ENCODE results near the gene VSX1.

DNA sequence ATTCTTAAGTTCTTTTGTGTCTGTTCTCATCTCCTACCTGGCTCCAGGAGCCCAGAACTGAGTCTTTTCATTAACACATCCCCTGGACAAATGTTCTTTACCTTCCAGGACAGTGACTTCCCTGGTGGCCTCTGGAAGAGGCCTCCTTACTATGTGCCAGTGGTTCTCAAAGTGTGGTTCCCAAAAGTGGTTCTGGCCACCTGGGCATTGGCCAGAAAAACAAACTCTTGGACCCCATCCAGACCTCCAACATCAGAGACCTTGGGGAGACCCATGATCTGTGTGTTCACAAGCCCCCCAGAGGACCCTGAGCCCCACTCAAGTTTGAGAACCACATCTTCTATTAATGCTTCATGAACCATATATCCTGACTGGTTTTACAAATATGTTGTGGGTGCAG lies 7.2 kb upstream of the VSX1 start:
- TF ChIP-seq, protein P1, sequence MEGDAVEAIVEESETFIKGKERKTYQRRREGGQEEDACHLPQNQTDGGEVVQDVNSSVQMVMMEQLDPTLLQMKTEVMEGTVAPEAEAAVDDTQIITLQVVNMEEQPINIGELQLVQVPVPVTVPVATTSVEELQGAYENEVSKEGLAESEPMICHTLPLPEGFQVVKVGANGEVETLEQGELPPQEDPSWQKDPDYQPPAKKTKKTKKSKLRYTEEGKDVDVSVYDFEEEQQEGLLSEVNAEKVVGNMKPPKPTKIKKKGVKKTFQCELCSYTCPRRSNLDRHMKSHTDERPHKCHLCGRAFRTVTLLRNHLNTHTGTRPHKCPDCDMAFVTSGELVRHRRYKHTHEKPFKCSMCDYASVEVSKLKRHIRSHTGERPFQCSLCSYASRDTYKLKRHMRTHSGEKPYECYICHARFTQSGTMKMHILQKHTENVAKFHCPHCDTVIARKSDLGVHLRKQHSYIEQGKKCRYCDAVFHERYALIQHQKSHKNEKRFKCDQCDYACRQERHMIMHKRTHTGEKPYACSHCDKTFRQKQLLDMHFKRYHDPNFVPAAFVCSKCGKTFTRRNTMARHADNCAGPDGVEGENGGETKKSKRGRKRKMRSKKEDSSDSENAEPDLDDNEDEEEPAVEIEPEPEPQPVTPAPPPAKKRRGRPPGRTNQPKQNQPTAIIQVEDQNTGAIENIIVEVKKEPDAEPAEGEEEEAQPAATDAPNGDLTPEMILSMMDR (IDR thresholded peaks at IDR 0.05; ENCODE audit: poor library complexity, severe bottlenecking): no peak
- no peak for TF ChIP-seq EZH2 (IDR thresholded peaks at IDR 0.05; ENCODE audit: borderline replicate concordance, insufficient read depth, low read length, poor library complexity, severe bottlenecking)
- TF ChIP-seq POLR2AphosphoS5 (IDR thresholded peaks at IDR 0.05): no peak
- TF ChIP-seq SMC3 (conservative IDR thresholded peaks at IDR 0.05; ENCODE audit: poor library complexity): no peak
- TF ChIP-seq, protein P2, sequence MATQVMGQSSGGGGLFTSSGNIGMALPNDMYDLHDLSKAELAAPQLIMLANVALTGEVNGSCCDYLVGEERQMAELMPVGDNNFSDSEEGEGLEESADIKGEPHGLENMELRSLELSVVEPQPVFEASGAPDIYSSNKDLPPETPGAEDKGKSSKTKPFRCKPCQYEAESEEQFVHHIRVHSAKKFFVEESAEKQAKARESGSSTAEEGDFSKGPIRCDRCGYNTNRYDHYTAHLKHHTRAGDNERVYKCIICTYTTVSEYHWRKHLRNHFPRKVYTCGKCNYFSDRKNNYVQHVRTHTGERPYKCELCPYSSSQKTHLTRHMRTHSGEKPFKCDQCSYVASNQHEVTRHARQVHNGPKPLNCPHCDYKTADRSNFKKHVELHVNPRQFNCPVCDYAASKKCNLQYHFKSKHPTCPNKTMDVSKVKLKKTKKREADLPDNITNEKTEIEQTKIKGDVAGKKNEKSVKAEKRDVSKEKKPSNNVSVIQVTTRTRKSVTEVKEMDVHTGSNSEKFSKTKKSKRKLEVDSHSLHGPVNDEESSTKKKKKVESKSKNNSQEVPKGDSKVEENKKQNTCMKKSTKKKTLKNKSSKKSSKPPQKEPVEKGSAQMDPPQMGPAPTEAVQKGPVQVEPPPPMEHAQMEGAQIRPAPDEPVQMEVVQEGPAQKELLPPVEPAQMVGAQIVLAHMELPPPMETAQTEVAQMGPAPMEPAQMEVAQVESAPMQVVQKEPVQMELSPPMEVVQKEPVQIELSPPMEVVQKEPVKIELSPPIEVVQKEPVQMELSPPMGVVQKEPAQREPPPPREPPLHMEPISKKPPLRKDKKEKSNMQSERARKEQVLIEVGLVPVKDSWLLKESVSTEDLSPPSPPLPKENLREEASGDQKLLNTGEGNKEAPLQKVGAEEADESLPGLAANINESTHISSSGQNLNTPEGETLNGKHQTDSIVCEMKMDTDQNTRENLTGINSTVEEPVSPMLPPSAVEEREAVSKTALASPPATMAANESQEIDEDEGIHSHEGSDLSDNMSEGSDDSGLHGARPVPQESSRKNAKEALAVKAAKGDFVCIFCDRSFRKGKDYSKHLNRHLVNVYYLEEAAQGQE (IDR thresholded peaks at IDR 0.05; ENCODE audit: borderline replicate concordance): no peak
- no peak for TF ChIP-seq RAD21 (conservative IDR thresholded peaks at IDR 0.05)
- TF ChIP-seq TAF1 (IDR thresholded peaks at IDR 0.05; ENCODE audit: low read depth): no peak
- TF ChIP-seq EP300 (conservative IDR thresholded peaks at IDR 0.05; ENCODE audit: poor library complexity, severe bottlenecking): no peak
- TF ChIP-seq MXI1 (conservative IDR thresholded peaks at IDR 0.05; ENCODE audit: poor library complexity, severe bottlenecking): no peak
